HG02884 (cell line): ENCODE data around the gene DDX27.
"Not testable (repeated sequence)": the region's sequence is repeated elsewhere in the genome, so short reads cannot be mapped to it uniquely, and the experiment has no call there.

ENCODE experiments used
- ATAC-seq: cut with Tn5 transposase; IDR thresholded peaks from one replicate; pipeline ENCODE4 v1.9.1; 2021; ENCODE audit warnings: mild to moderate bottlenecking, moderate library complexity; ENCODE audit not compliant: unreplicated experiment

The DDX27 gene, protein sequence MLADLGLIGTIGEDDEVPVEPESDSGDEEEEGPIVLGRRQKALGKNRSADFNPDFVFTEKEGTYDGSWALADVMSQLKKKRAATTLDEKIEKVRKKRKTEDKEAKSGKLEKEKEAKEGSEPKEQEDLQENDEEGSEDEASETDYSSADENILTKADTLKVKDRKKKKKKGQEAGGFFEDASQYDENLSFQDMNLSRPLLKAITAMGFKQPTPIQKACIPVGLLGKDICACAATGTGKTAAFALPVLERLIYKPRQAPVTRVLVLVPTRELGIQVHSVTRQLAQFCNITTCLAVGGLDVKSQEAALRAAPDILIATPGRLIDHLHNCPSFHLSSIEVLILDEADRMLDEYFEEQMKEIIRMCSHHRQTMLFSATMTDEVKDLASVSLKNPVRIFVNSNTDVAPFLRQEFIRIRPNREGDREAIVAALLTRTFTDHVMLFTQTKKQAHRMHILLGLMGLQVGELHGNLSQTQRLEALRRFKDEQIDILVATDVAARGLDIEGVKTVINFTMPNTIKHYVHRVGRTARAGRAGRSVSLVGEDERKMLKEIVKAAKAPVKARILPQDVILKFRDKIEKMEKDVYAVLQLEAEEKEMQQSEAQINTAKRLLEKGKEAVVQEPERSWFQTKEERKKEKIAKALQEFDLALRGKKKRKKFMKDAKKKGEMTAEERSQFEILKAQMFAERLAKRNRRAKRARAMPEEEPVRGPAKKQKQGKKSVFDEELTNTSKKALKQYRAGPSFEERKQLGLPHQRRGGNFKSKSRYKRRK

DNA sequence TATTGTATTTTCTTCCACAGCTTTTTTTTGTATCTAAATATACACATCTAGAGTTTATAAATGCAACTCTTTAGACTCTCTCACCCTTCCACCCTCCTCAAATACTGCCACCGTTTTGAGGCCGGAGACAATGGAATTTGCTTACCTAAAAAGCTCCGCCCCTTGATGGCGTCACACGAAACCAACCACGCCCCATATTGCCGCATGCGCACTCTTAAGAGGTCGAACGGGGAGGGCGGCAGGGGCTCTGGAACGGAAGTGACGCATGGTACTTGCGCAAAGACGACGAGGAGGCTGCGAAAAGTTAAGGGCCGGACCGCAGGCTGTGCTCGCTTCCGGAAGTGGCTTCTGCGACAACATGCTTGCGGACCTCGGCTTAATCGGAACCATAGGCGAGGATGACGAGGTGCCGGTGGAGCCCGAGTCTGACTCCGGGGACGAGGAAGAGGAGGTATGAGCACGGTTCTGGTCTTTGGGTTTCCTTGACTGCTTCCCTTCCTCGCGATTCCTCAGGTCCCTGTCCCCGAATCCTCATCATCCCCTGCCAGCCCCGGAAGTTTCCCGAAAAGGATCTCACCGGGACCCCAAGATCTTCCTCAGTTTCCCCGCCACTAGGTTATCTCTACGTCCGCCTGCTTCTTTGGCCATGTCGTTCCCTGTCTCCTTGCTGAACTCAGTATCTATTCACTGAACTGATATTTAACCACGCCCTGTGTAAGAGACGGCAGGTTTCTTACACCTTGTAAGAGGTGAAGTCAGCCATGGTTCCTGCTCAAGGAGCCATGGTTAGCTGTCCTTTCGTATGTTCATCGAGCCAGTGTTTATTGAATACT lies at the start of gene DDX27:
TSS of gene DDX27 (plus strand) at position 326 of the 833 bp plus-strand sequence. CDS start at position 359, 33 bp downstream.
- peak; percentile 85 for ATAC-seq

DNA sequence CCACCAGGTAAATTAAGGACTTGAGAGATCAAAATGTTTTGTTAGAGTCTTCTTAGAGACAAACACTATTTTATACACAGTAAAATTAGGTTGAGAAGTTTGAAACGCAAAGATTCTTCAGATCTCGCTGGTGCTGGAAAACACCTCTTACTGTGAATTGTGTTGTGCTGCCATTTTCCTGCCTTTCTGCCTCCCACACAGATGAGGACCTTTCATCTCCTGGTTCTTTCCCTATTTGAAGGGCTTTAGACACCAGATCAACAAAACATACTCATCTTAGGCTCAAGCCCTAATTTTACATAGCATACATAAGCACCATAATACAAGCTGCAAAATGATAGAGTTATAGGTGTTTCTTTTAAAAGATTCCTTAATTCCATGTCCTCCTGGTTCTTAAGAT lies 49.7 kb upstream of the DDX27 start:
- no peak for ATAC-seq

- ATAC-seq: no peak
Observed at GRCh38 chr20:49170714-49171113, 48.5 kb upstream of the DDX27 start.

DNA sequence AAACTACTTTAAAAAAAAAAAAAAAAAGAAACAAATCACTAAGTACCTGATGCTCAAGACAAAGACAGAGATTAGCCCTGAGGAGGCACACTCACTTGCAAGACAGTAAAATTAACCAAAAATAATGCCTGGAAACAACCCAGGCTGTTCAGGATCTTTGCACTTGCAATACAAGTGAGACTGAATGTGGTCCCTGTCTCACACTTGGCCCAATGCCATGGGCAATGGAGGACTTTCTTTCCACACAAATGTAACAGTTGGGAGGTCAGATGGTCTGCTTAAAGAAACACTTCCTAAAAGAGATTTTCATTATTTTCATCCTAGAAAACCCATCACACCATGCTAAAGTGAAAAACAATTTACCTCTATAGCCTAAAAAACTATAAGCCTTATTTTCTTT lies 47.3 kb upstream of the DDX27 start:
- ATAC-seq: no peak

GRCh38 chr20:49172413-49172812 lies 46.8 kb upstream of the DDX27 start:
- ATAC-seq: no peak

- no peak for ATAC-seq
Observed at GRCh38 chr20:49174183-49174582, 45.0 kb upstream of the DDX27 start.

DNA sequence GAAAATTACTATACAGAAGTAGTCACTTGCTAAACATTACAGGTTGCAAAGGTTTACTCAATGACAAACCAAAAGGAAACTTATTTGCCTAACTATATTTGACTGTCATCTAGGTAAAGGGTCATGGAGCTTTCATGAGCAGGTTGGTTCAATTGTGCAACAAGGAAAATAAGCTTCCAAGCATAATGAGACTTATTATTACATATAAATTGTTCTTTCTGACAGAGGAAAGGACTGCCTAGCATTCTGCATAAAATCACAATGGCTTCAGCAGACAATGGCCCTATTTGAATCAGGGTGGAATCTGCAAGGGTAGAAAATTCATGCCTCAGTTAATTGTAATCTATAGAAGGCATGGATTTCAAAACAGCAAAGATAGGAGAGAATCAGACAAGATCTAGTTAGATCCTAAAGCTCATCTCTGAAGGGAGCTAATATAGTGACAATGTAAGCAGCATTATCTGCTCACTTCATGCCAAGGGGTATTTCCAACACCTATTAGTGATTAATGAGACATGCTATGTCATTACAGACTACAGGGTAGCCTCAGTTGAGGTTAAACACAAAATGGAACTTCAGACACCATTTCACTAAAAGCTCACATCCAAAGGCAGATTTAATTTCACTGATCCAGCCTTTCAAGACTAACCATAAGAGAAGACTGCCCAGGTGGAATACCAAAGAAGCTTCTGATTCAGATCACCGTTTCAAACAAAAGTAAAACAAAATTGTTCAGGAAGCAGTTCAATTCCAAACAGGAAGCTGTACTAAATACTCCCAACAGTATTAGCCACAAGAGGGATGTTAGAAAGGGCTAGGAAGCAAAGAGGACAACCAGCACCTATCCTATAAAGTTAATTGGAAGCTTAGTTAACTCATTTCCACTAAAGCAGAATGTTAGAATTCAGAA lies 39.6 kb upstream of the DDX27 start:
- ATAC-seq: no peak

GRCh38 chr20:49181265-49181877 lies 37.8 kb upstream of the DDX27 start:
- ATAC-seq: no peak

DNA sequence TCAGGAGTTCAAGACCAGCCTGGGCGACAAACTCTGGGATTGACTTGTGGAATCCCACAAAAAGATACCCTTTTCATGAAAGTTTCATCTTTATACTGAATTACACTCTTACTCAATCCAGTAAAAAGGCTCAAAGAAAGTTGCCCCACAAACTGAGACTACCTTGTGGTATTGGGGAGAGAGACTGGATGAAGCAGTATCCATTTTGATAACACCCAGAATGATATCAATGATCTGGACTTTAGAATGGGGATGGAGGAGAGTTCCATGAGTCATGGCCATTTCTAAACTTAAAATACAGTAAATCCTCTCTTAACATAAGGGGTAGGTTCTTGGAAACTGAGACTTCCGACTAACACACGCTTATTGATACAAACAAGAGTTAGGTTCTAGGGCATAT lies 35.8 kb upstream of the DDX27 start:
- no peak for ATAC-seq

GRCh38 chr20:49184084-49184501 lies 35.1 kb upstream of the DDX27 start:
- ATAC-seq: not testable (repeated sequence)

DNA sequence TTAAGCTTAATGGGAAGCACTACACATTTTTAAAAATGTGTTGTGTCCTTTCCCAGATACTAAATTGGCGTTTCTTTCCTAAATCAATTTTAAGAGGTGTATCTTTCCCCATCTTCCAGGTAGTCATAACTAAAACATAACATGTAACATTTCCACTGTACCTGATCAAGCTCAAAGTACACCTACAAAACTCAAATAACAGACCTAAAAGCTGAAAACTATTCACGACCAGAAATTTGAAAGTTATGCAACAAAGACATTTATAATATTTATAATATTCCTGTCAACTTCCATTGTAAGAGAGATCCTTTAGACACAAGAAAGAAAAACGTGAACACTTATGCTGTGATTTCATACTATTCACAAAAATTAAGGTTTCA lies 34.5 kb upstream of the DDX27 start:
- ATAC-seq: no peak

DNA sequence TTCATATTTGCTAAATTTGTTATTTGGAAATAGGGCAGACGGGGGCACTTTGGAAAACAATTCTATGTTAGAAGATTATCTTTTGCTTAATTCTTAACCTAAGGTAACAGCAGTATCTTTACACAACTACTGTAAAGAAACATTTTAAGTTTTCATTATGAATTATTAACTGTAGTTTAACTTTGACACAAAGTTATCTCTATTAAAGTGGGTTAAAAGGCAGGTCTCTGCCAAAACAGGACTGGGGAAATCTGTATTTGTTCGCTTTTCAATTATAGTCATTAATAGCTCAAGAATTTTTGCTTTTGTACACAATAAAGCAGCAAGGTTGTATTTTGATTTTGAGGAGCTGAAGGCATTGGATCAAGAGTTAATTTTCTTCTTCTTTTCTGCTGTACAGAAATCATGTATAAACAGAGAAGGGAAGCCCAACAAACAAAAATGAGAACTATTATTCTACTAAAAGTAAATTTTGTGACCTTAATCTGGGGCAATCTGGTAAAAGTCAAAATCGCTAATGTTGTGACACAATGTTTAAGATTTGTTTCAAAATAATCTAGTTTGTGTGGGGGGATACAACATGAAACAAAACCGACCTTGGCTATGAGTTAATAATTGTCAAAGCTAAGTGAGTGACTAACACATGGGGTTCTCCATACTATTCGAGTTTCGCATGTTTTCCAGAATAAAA lies 34.0 kb upstream of the DDX27 start:
- ATAC-seq: no peak

- ATAC-seq: no peak
Observed at GRCh38 chr20:49186535-49187329, 32.5 kb upstream of the DDX27 start.

GRCh38 chr20:49187330-49187850 lies 31.8 kb upstream of the DDX27 start:
- ATAC-seq: no peak

- ATAC-seq: peak; percentile 83
Observed at GRCh38 chr20:49187851-49188641, 31.2 kb upstream of the DDX27 start, which contains the start of gene STAU1. STAU1 (minus strand) TSS chr20:49188334; CDS start chr20:49166201, 22,133 bp downstream.

GRCh38 chr20:49192944-49193518 lies 26.2 kb upstream of the DDX27 start:
- not testable (repeated sequence) for ATAC-seq
